ENCODE results near the gene KCTD17. TPM values are rescaled to one million over a fixed set of nuclear protein-coding genes. Genes with fewer than 3 reads are reported as not detected.

KCTD17 gene
- total RNA-seq, 1 experiment from 2014 or later: 11.7 TPM

DNA sequence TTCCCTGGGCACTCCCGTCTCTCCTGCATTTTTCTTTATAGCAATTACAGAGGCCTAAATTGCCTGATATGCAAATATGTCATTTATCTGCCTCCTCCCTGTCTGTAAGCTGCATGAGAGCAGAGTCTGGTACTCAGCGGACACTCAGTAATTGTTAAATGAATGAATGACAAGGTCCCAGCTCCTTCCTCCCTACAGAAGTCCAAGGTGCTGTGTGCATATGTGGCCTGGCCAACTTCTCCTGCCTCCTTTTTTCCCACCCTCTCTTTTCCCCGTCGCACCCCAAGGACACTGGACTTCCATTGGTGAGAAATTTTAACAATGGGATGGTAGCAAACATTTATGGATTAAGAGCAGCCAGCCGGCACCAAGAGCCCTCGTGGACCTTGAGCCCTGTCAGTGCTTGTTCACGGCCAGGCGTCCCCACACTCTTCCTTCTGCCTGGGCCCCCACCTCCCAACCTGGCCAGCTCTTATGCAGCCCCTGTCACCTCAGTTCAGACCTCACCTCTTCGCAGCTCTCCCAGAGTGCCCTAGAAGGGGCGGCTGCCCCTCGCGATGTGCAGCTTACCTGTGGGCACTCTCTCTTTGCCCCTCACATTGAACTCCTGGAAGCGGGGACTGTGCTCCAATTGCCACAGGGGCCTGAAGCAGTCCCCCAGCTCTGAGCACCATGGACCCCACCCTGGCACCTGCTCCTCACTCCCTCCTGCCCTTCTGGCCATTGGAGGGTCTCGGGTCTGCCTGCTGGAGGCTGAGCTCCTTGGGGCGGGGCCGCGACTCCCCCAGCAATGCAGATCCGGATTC lies 56.5 kb downstream of the KCTD17 start:
- Mint-ChIP-seq H3K4me1 (ENCODE audit: insufficient read depth, unreplicated experiment) (no peaks in the 10 kb centered on the region), H3K27me3 (ENCODE audit: insufficient read depth, unreplicated experiment) (peaks cover 37% of the 10 kb centered on the region), H3K4me3 (ENCODE audit: unreplicated experiment) (no peak overlapping the region), H3K9me3 (ENCODE audit: unreplicated experiment) (no peaks in the 10 kb centered on the region), H3K36me3 (ENCODE audit: insufficient read depth, unreplicated experiment) (no peaks in the 10 kb centered on the region), H3K27ac (ENCODE audit: low read depth, unreplicated experiment) (no peak overlapping the region)
- intact Hi-C loops (cut with micrococcal nuclease): no loop called here
- ChIA-PET POLR2A (no interaction called here), CTCF (no interaction called here)
- BruUV-seq (replicated peaks): no TSS peak
- no peak for DNase-seq (ENCODE audit: unreplicated experiment)
- TF ChIP-seq CTCF (IDR thresholded peaks at IDR 0.05; ENCODE audit: unreplicated experiment): no peak

GRCh38 chr22:37109242-37109917 lies 57.8 kb downstream of the KCTD17 start, which contains the start of gene TMPRSS6:
Gene TMPRSS6, minus strand, starts transcription at chr22:37109713. Its CDS starts 6,296 bp downstream, at chr22:37103417.
- ChIA-PET POLR2A (no interaction called here), CTCF (no interaction called here)
- no peak for TF ChIP-seq CTCF (IDR thresholded peaks at IDR 0.05; ENCODE audit: unreplicated experiment)
- no TSS peak for BruUV-seq (replicated peaks)
- intact Hi-C loops (cut with micrococcal nuclease): no loop called here
- Mint-ChIP-seq H3K9me3 (ENCODE audit: unreplicated experiment) (no peaks in the 10 kb centered on the region), H3K4me1 (ENCODE audit: insufficient read depth, unreplicated experiment) (no peaks in the 10 kb centered on the region), H3K27ac (ENCODE audit: low read depth, unreplicated experiment) (no peak within 1 kb of the TSS), H3K36me3 (ENCODE audit: insufficient read depth, unreplicated experiment) (no peaks in the 10 kb centered on the region), H3K4me3 (ENCODE audit: unreplicated experiment) (no peak within 1 kb of the TSS), H3K27me3 (ENCODE audit: insufficient read depth, unreplicated experiment) (peaks cover 25% of the 10 kb centered on the region)
- no peak for DNase-seq (ENCODE audit: unreplicated experiment)

GRCh38 chr22:37111156-37111717 lies 59.7 kb downstream of the KCTD17 start:
- BruUV-seq (replicated peaks): no TSS peak
- H3K9me3 Mint-ChIP-seq (ENCODE audit: unreplicated experiment): no peaks in the 10 kb centered on the region
- H3K4me1 Mint-ChIP-seq (ENCODE audit: insufficient read depth, unreplicated experiment): no peaks in the 10 kb centered on the region
- H3K36me3 Mint-ChIP-seq (ENCODE audit: insufficient read depth, unreplicated experiment): no peaks in the 10 kb centered on the region
- no peak overlapping the region for H3K27ac Mint-ChIP-seq (ENCODE audit: low read depth, unreplicated experiment)
- ChIA-PET POLR2A (no interaction called here), CTCF (interaction anchor here (1.1 kb wide), 1 partner anchor 33 kb away, joined by 3 read pairs; no protein-coding TSS in a partner anchor)
- DNase-seq (ENCODE audit: unreplicated experiment): no peak
- peaks cover 28% of the 10 kb centered on the region for H3K27me3 Mint-ChIP-seq (ENCODE audit: insufficient read depth, unreplicated experiment)
- no peak for TF ChIP-seq CTCF (IDR thresholded peaks at IDR 0.05; ENCODE audit: unreplicated experiment)
- intact Hi-C loops (cut with micrococcal nuclease): no loop called here
- no peak overlapping the region for H3K4me3 Mint-ChIP-seq (ENCODE audit: unreplicated experiment)

- DNase-seq (ENCODE audit: unreplicated experiment): no peak
- TF ChIP-seq CTCF (IDR thresholded peaks at IDR 0.05; ENCODE audit: unreplicated experiment): no peak
- Mint-ChIP-seq H3K4me3 (ENCODE audit: unreplicated experiment) (no peak overlapping the region), H3K36me3 (ENCODE audit: insufficient read depth, unreplicated experiment) (no peaks in the 10 kb centered on the region), H3K4me1 (ENCODE audit: insufficient read depth, unreplicated experiment) (no peaks in the 10 kb centered on the region), H3K27ac (ENCODE audit: low read depth, unreplicated experiment) (no peak overlapping the region), H3K9me3 (ENCODE audit: unreplicated experiment) (no peaks in the 10 kb centered on the region), H3K27me3 (ENCODE audit: insufficient read depth, unreplicated experiment) (peaks cover 25% of the 10 kb centered on the region)
- CTCF ChIA-PET: no interaction called here
- POLR2A ChIA-PET: no interaction called here
- intact Hi-C loops (cut with micrococcal nuclease): no loop called here
- no TSS peak for BruUV-seq (replicated peaks)
Measured at GRCh38 chr22:37112084-37112728, 60.7 kb downstream of the KCTD17 start.
